ENCODE results near the gene CCDC30. TPM values are rescaled to one million over a fixed set of nuclear protein-coding genes. Genes with fewer than 3 reads are reported as not detected.

Gene CCDC30
- total RNA-seq, 1 experiment from 2014 or later: 1.3 TPM

- no peak for TF ChIP-seq REST (IDR thresholded peaks at IDR 0.05; ENCODE audit: insufficient read depth in 1 of 2, low read depth in 2 of 2, low read length in 1 of 2)
- ATAC-seq: no peak
- no TSS peak for BruUV-seq (replicated peaks)
- intact Hi-C loops (cut with micrococcal nuclease; ENCODE audit: unreplicated experiment) (no loop called here), in situ Hi-C loops (cut with HindIII; ENCODE audit: low pct_unique_long_range_greater_than_20kb, low sequenced_read_pairs) (no loop called here)
- Histone ChIP-seq H3K27ac (ENCODE audit: low read length) (no peak overlapping the region), H3K27me3 (ENCODE audit: control insufficient read depth, insufficient read depth, low read length) (no peaks in the 10 kb centered on the region; the same call in 1 of the 2 replicates), H3K36me3 (ENCODE audit: control insufficient read depth, insufficient read depth, low read length) (no peaks in the 10 kb centered on the region), H3K9me3 (ENCODE audit: control insufficient read depth, insufficient read depth, low read depth, low read length) (peaks cover 12% of the 10 kb centered on the region; the same call in 1 of the 2 replicates), H3K4me3 (ENCODE audit: low read depth in 2 of 2, low read length in 2 of 2) (no peak overlapping the region), H3K4me1 (ENCODE audit: control insufficient read depth, insufficient read depth, low read length) (no peaks in the 10 kb centered on the region)
- CTCF ChIA-PET: no interaction called here
- POLR2A ChIA-PET: no interaction called here
- no peak for DNase-seq (ENCODE audit: low read depth, low spot score)
Observed at GRCh38 chr1:42586016-42586415, 122.9 kb downstream of the CCDC30 start.

- POLR2A ChIA-PET: no interaction called here
- ATAC-seq: no peak
- no peaks in the 10 kb centered on the region for H3K36me3 ChIP-seq (ENCODE audit: control insufficient read depth, insufficient read depth, low read length)
Observed at GRCh38 chr1:42587753-42588152, 124.7 kb downstream of the CCDC30 start.

More at GRCh38 chr1:42587753-42588152, 124.7 kb downstream of the CCDC30 start:
- H3K9me3 ChIP-seq (ENCODE audit: control insufficient read depth, insufficient read depth, low read depth, low read length): peaks cover 12% of the 10 kb centered on the region; the same call in 1 of the 2 replicates
- TF ChIP-seq TCF7L2 (IDR thresholded peaks at IDR 0.05; ENCODE audit: low read depth, low read length) (no peak), REST (IDR thresholded peaks at IDR 0.05; ENCODE audit: insufficient read depth in 1 of 2, low read depth in 2 of 2, low read length in 1 of 2) (no peak), POLR2AphosphoS5 (IDR thresholded peaks at IDR 0.05; ENCODE audit: low read depth, low read length) (no peak), CTCF (IDR thresholded peaks at IDR 0.05) (no peak), SIN3A (IDR thresholded peaks at IDR 0.05; ENCODE audit: borderline replicate concordance, insufficient read depth, low read depth, low read length) (no peak)
- BruUV-seq (replicated peaks): no TSS peak
- no peaks in the 10 kb centered on the region for H3K4me1 ChIP-seq (ENCODE audit: control insufficient read depth, insufficient read depth, low read length)
- in situ Hi-C loops (cut with HindIII; ENCODE audit: low pct_unique_long_range_greater_than_20kb, low sequenced_read_pairs): no loop called here
- no peaks in the 10 kb centered on the region; the same call in 1 of the 2 replicates for H3K27me3 ChIP-seq (ENCODE audit: control insufficient read depth, insufficient read depth, low read length)
- H3K4me3 ChIP-seq (ENCODE audit: low read depth in 2 of 2, low read length in 2 of 2): no peak overlapping the region
- intact Hi-C loops (cut with micrococcal nuclease; ENCODE audit: unreplicated experiment): no loop called here
- H3K27ac ChIP-seq (ENCODE audit: low read length): no peak overlapping the region
- DNase-seq (ENCODE audit: low read depth, low spot score): no peak
- CTCF ChIA-PET: interaction anchor here (0.7 kb wide), 1 partner anchor 179 kb away, joined by 3 read pairs; the partner anchor contains the start of genes C1orf50 and P3H1

Data from Panc1 (cell line).